PC-9 (cell line): ENCODE results near the gene OR2M5. TPM values are rescaled to one million over a fixed set of nuclear protein-coding genes. Genes with fewer than 3 reads are reported as not detected.

Experiments used
- BruUV-seq: library from RNA; stranded (reverse); fragments of 400-500 nt; replicated peaks from 2 replicates; lab custom pipeline; 2021; lab: Mats Ljungman, UMichigan
- CTCF ChIA-PET: fragments of 300-600 bp; sonication (Branson Sonifier 250); formaldehyde crosslinking; loops from one replicate; lab custom pipeline; 2022; ENCODE audit warnings: antibody characterized with exemption; lab: Charles Lee
- POLR2A ChIA-PET: fragments of 300-600 bp; sonication (Branson Sonifier 250); formaldehyde crosslinking; loops from one replicate; lab custom pipeline; 2022; ENCODE audit warnings: antibody characterized with exemption; ENCODE audit not compliant: unreplicated experiment; lab: Charles Lee
- DNase-seq, 2 experiments: peaks; one replicate each; pipeline versions ENCODE4 v3.0.0 to v3.0.0-alpha.2; 2015 to 2022; ENCODE audit warnings: mixed read lengths in 1 of 2
- H2AFZ ChIP-seq: fragments of 200-600 bp; sonication (generic); 2 replicates; pipeline ENCODE4 v1.8.1; 2017; ENCODE audit warnings: antibody characterized with exemption
- H3F3A ChIP-seq: fragments of 200-600 bp; sonication (generic); 2 replicates; pipeline ENCODE4 v1.8.1; 2017; ENCODE audit warnings: antibody characterized with exemption, mild to moderate bottlenecking, low read depth; ENCODE audit not compliant: insufficient read depth
- H3K27ac ChIP-seq: fragments of 200-600 bp; sonication (generic); 2 replicates; pipeline ENCODE4 v1.6.1; 2016; ENCODE audit warnings: mixed run types
- H3K27me3 ChIP-seq: fragments of 200-600 bp; sonication (generic); 2 replicates; pipeline ENCODE4 v1.6.1; 2016; ENCODE audit warnings: low read depth, mixed run types; ENCODE audit not compliant: insufficient read depth
- H3K36me3 ChIP-seq: fragments of 200-600 bp; sonication (generic); 2 replicates; pipeline ENCODE4 v1.6.1; 2016; ENCODE audit warnings: low read depth, mixed run types
- H3K4me1 ChIP-seq: fragments of 200-600 bp; sonication (generic); replicated peaks from 2 replicates; pipeline ENCODE4 v1.6.1; 2016; ENCODE audit warnings: mixed run types; ENCODE audit not compliant: insufficient read depth
- H3K4me2 ChIP-seq: fragments of 200-600 bp; sonication (generic); 2 replicates; pipeline ENCODE4 v1.6.1; 2017; ENCODE audit warnings: mixed run types
- H3K4me3 ChIP-seq: fragments of 200-600 bp; sonication (generic); 2 replicates; pipeline ENCODE4 v1.6.1; 2016; ENCODE audit warnings: mixed run types
- H3K79me2 ChIP-seq: fragments of 200-600 bp; sonication (generic); 2 replicates; pipeline ENCODE4 v1.6.1; 2017; ENCODE audit warnings: low read depth, mixed run types
- H3K9me2 ChIP-seq: fragments of 200-600 bp; sonication (generic); 2 replicates; pipeline ENCODE4 v1.8.1; 2017; ENCODE audit warnings: mild to moderate bottlenecking; ENCODE audit not compliant: insufficient read depth
- H3K9me3 ChIP-seq: fragments of 200-600 bp; sonication (generic); 2 replicates; pipeline ENCODE4 v1.8.1; 2016; ENCODE audit warnings: low read depth; ENCODE audit not compliant: insufficient read depth
- H4K20me1 ChIP-seq: fragments of 200-600 bp; sonication (generic); 2 replicates; pipeline ENCODE4 v1.8.1; 2017; ENCODE audit not compliant: insufficient read depth
- CTCF ChIP-seq: fragments of 200-600 bp; sonication (generic); conservative IDR thresholded peaks from 2 replicates; pipeline ENCODE4 v1.6.1; 2017; ENCODE audit warnings: mixed run types, antibody characterized with exemption, mild to moderate bottlenecking, moderate library complexity
- EZH2 ChIP-seq: fragments of 200-600 bp; sonication (generic); IDR thresholded peaks from 2 replicates; pipeline ENCODE4 v1.8.0; 2017; ENCODE audit warnings: antibody characterized with exemption, low read depth
- intact Hi-C: fragments of 100-400 bp; cut with micrococcal nuclease; formaldehyde crosslinking; loops from one replicate; pipeline ENCODE4 v1.10.0; 2022; ENCODE audit not compliant: unreplicated experiment
- total RNA-seq: library from RNA; stranded (reverse); gene quantifications from 2 replicates; pipeline ENCODE4 v1.2.3, GENCODE V29; 2021

The OR2M5 gene
- total RNA-seq, 1 experiment from 2014 or later: not detected

GRCh38 chr1:248164031-248164430 lies 19.1 kb downstream of the OR2M5 start:
- POLR2A ChIA-PET: no interaction called here
- no peaks in the 10 kb centered on the region for H3K27me3 ChIP-seq
- H2AFZ ChIP-seq: no peak overlapping the region
- no peaks in the 10 kb centered on the region for H3K79me2 ChIP-seq
- no peaks in the 10 kb centered on the region for H3K9me3 ChIP-seq
- CTCF ChIA-PET: no interaction called here
- no TSS peak for BruUV-seq
- no peak for TF ChIP-seq EZH2
- TF ChIP-seq CTCF: no peak
- H3K4me3 ChIP-seq: no peak overlapping the region
- DNase-seq: no peak
- no peaks in the 10 kb centered on the region for H4K20me1 ChIP-seq
- H3F3A ChIP-seq: no peaks in the 10 kb centered on the region
- no peaks in the 10 kb centered on the region for H3K4me1 ChIP-seq
- intact Hi-C loops: no loop called here
- no peak overlapping the region for H3K27ac ChIP-seq
- no peaks in the 10 kb centered on the region for H3K9me2 ChIP-seq
- no peak overlapping the region for H3K4me2 ChIP-seq
- H3K36me3 ChIP-seq: no peaks in the 10 kb centered on the region

- H3K27ac ChIP-seq: no peak overlapping the region
- no peak for DNase-seq
- no peak overlapping the region for H3K4me3 ChIP-seq
- H3K79me2 ChIP-seq: no peaks in the 10 kb centered on the region
- H3K36me3 ChIP-seq: no peaks in the 10 kb centered on the region
- TF ChIP-seq CTCF (no peak), EZH2 (no peak)
- ChIA-PET CTCF (no interaction called here), POLR2A (no interaction called here)
- H3F3A ChIP-seq: no peaks in the 10 kb centered on the region
- no peaks in the 10 kb centered on the region for H3K4me1 ChIP-seq
- no peaks in the 10 kb centered on the region for H3K9me2 ChIP-seq
- H3K9me3 ChIP-seq: no peaks in the 10 kb centered on the region
- no peak overlapping the region for H3K4me2 ChIP-seq
- H4K20me1 ChIP-seq: no peaks in the 10 kb centered on the region
- intact Hi-C loops: no loop called here
- H2AFZ ChIP-seq: no peak overlapping the region
- no peaks in the 10 kb centered on the region for H3K27me3 ChIP-seq
- BruUV-seq: no TSS peak
These were observed 20.2 kb downstream of the OR2M5 start for GRCh38 chr1:248165186-248165585.

GRCh38 chr1:248174521-248174920 lies 29.6 kb downstream of the OR2M5 start, which contains the start of gene OR2M2:
OR2M2 (plus strand) TSS chr1:248174821; CDS start chr1:248179986, 5,165 bp downstream.
- intact Hi-C loops: no loop called here
- BruUV-seq: no TSS peak

More at GRCh38 chr1:248174521-248174920, 29.6 kb downstream of the OR2M5 start, which contains the start of gene OR2M2:
- no peaks in the 10 kb centered on the region for H4K20me1 ChIP-seq
- ChIA-PET POLR2A (no interaction called here), CTCF (no interaction called here)
- no peaks in the 10 kb centered on the region for H3K9me2 ChIP-seq
- H3K9me3 ChIP-seq: no peaks in the 10 kb centered on the region
- no peaks in the 10 kb centered on the region for H3K4me1 ChIP-seq
- TF ChIP-seq CTCF (no peak), EZH2 (no peak)
- no peak within 1 kb of the TSS for H3K27ac ChIP-seq
- H2AFZ ChIP-seq: no peak within 1 kb of the TSS
- H3K36me3 ChIP-seq: no peaks in the 10 kb centered on the region
- no peaks in the 10 kb centered on the region for H3K27me3 ChIP-seq
- no peak within 1 kb of the TSS for H3K4me2 ChIP-seq
- no peaks in the 10 kb centered on the region for H3F3A ChIP-seq
- no peak for DNase-seq
- no peak within 1 kb of the TSS for H3K4me3 ChIP-seq
- H3K79me2 ChIP-seq: no peaks in the 10 kb centered on the region
